ENCODE data around the gene MYH11. TPM values are rescaled to one million over a fixed set of nuclear protein-coding genes. Genes with fewer than 3 reads are reported as not detected.
"Not testable (repeated sequence)": the region's sequence is repeated elsewhere in the genome, so short reads cannot be mapped to it uniquely, and the experiment has no call there.

Gene MYH11
- total RNA-seq, 4 donors from 2014 or later, result 19.5 to 63.2 (median 24.6) TPM

- Histone ChIP-seq H3K9me3 (no peaks in the 10 kb centered on the region), H3K36me3 (peaks cover 0 to 11% of the 10 kb centered on the region in 2 donors), H3K27ac (peak overlapping the region; percentile 73 to 81 (median 77)), H3K27me3 (no peaks in the 10 kb centered on the region), H3K4me1 (peaks cover 0 to 7% of the 10 kb centered on the region in 2 donors), H3K4me3 (replicated peaks in 1 of 3) (no peak overlapping the region)
- intact Hi-C loops (cut with DNase I), result no loop called here
- WGBS, 2 donors, result 64 to 66% methylated on average over 16 to 20 of the region's 20 CpGs
- TF ChIP-seq CTCF (IDR thresholded peaks at IDR 0.05) (no peak), POLR2A (IDR thresholded peaks at IDR 0.05) (no peak)
- DNase-seq, result peak; percentile 56
Observed at GRCh38 chr16:15672514-15673167, 184.2 kb downstream of the MYH11 start.

- DNase-seq; H3K4me3 ChIP-seq (replicated peaks in 1 of 3); intact Hi-C loops (cut with DNase I); H3K27me3 ChIP-seq; H3K4me1 ChIP-seq; H3K9me3 ChIP-seq: not testable (repeated sequence)
- WGBS, 2 donors, result 91 to 95% methylated on average over 10 of the region's 10 CpGs
- Histone ChIP-seq H3K27ac (peak overlapping the region; percentile 57 to 77 (median 73)), H3K36me3 (peaks cover 3 to 17% of the 10 kb centered on the region in 2 donors)
Observed at GRCh38 chr16:15672127-15672513, 184.7 kb downstream of the MYH11 start.

GRCh38 chr16:15671530-15672117 is 185.2 kb downstream of the MYH11 start:
- H3K36me3 ChIP-seq, result peaks cover 4 to 22% of the 10 kb centered on the region in 2 donors
- no peak for DNase-seq
- H3K4me1 ChIP-seq, result peaks cover 0 to 7% of the 10 kb centered on the region in 2 donors
- H3K9me3 ChIP-seq, result no peaks in the 10 kb centered on the region
- 78 to 81% methylated on average over 8 of the region's 8 CpGs for WGBS, 2 donors
- H3K27me3 ChIP-seq, result no peaks in the 10 kb centered on the region
- H3K27ac ChIP-seq, result peak overlapping the region in 1 of 3 donors; percentile 77
- intact Hi-C loops (cut with DNase I), result no loop called here
- TF ChIP-seq POLR2A (IDR thresholded peaks at IDR 0.05), result no peak
- no peak for TF ChIP-seq CTCF (IDR thresholded peaks at IDR 0.05)
- H3K4me3 ChIP-seq (replicated peaks in 1 of 3), result no peak overlapping the region

- intact Hi-C loops (cut with DNase I), result no loop called here
- no peak for TF ChIP-seq CTCF (IDR thresholded peaks at IDR 0.05)
- TF ChIP-seq POLR2A (IDR thresholded peaks at IDR 0.05), result no peak
- Histone ChIP-seq H3K4me3 (replicated peaks in 1 of 3) (no peak overlapping the region), H3K36me3 (peaks cover 14 to 37% of the 10 kb centered on the region in 2 donors), H3K9me3 (no peaks in the 10 kb centered on the region), H3K27me3 (no peaks in the 10 kb centered on the region), H3K4me1 (no peaks in the 10 kb centered on the region), H3K27ac (no peak overlapping the region)
- 91 to 95% methylated on average over 18 of the region's 18 CpGs for WGBS, 2 donors
- DNase-seq, result no peak
Observed at GRCh38 chr16:15667091-15667742, 189.6 kb downstream of the MYH11 start.

- Histone ChIP-seq H3K4me3 (replicated peaks in 1 of 3) (no peak overlapping the region), H3K9me3 (no peaks in the 10 kb centered on the region), H3K27me3 (no peaks in the 10 kb centered on the region), H3K27ac (no peak overlapping the region), H3K4me1 (no peaks in the 10 kb centered on the region), H3K36me3 (peaks cover 14 to 37% of the 10 kb centered on the region in 2 donors)
- intact Hi-C loops (cut with DNase I), result no loop called here
- TF ChIP-seq CTCF (IDR thresholded peaks at IDR 0.05) (no peak), POLR2A (IDR thresholded peaks at IDR 0.05) (no peak)
- DNase-seq, result no peak
Observed at GRCh38 chr16:15665107-15665506, 191.7 kb downstream of the MYH11 start.

All from thyroid gland (tissue), 4 donors.